ENCODE measurements around the gene GABARAP.

- TF ChIP-seq HCFC1 (IDR thresholded peaks at IDR 0.05; ENCODE audit: low read length) = no peak
- TF ChIP-seq, protein P1, sequence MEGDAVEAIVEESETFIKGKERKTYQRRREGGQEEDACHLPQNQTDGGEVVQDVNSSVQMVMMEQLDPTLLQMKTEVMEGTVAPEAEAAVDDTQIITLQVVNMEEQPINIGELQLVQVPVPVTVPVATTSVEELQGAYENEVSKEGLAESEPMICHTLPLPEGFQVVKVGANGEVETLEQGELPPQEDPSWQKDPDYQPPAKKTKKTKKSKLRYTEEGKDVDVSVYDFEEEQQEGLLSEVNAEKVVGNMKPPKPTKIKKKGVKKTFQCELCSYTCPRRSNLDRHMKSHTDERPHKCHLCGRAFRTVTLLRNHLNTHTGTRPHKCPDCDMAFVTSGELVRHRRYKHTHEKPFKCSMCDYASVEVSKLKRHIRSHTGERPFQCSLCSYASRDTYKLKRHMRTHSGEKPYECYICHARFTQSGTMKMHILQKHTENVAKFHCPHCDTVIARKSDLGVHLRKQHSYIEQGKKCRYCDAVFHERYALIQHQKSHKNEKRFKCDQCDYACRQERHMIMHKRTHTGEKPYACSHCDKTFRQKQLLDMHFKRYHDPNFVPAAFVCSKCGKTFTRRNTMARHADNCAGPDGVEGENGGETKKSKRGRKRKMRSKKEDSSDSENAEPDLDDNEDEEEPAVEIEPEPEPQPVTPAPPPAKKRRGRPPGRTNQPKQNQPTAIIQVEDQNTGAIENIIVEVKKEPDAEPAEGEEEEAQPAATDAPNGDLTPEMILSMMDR (IDR thresholded peaks at IDR 0.05 in 2 of 3, conservative IDR thresholded peaks at IDR 0.05 in 1 of 3; ENCODE audit: control insufficient read depth in 2 of 3, extremely low read depth in 1 of 3, insufficient read depth in 1 of 3, low read depth in 3 of 3, low read length in 3 of 3) = no peak
- no peak for TF ChIP-seq SMC3 (IDR thresholded peaks at IDR 0.05; ENCODE audit: borderline replicate concordance, low read length)
- TF ChIP-seq, protein P2, sequence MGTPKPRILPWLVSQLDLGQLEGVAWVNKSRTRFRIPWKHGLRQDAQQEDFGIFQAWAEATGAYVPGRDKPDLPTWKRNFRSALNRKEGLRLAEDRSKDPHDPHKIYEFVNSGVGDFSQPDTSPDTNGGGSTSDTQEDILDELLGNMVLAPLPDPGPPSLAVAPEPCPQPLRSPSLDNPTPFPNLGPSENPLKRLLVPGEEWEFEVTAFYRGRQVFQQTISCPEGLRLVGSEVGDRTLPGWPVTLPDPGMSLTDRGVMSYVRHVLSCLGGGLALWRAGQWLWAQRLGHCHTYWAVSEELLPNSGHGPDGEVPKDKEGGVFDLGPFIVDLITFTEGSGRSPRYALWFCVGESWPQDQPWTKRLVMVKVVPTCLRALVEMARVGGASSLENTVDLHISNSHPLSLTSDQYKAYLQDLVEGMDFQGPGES (IDR thresholded peaks at IDR 0.05) = no peak
- TF ChIP-seq RBBP5 (conservative IDR thresholded peaks at IDR 0.05) = no peak
- no peak for TF ChIP-seq POLR2AphosphoS5 (IDR thresholded peaks at IDR 0.05; ENCODE audit: low read length)
- no peak for TF ChIP-seq NFXL1 (IDR thresholded peaks at IDR 0.05; ENCODE audit: borderline replicate concordance)
- no peak for TF ChIP-seq EZH2 (IDR thresholded peaks at IDR 0.05; ENCODE audit: borderline replicate concordance, control insufficient read depth, low read depth, low read length)
- TF ChIP-seq TAF1 (IDR thresholded peaks at IDR 0.05; ENCODE audit: borderline replicate concordance, low read depth, low read length) = no peak
- TF ChIP-seq MAX (IDR thresholded peaks at IDR 0.05; ENCODE audit: low read depth, low read length) = no peak
- TF ChIP-seq ELK1 (IDR thresholded peaks at IDR 0.05; ENCODE audit: low read depth, low read length) = no peak
- TF ChIP-seq PAX5 (IDR thresholded peaks at IDR 0.05; ENCODE audit: borderline replicate concordance, low read depth, low read length) = no peak
Measured at GRCh38 chr17:7232114-7232513, 10.1 kb downstream of the GABARAP start.

All from GM12878 (cell line).